ENCODE results near the gene PDE4B.
A peak's percentile ranks its signal among the peaks of the same experiment; 100 is the strongest.

PDE4B gene

GRCh38 chr1:66231217-66231616, 438.5 kb downstream of the PDE4B start:
- peak in 1 of 56 donors; percentile 37 for DNase-seq

GRCh38 chr1:66231681-66232463, 439.2 kb downstream of the PDE4B start:
- DNase-seq: no peak

GRCh38 chr1:66237042-66237441, 444.3 kb downstream of the PDE4B start:
- no peak for DNase-seq

GRCh38 chr1:66237722-66238479, 445.2 kb downstream of the PDE4B start:
- DNase-seq: no peak

- DNase-seq: no peak
Observed at GRCh38 chr1:66239834-66240233, 447.1 kb downstream of the PDE4B start.

GRCh38 chr1:66240491-66241484, 448.1 kb downstream of the PDE4B start:
- no peak for DNase-seq

- DNase-seq: peak; percentile 13 to 93 (median 78)
Observed at GRCh38 chr1:66242646-66243547, 450.2 kb downstream of the PDE4B start.

- DNase-seq: no peak
Observed at GRCh38 chr1:66243548-66244130, 450.9 kb downstream of the PDE4B start.

- DNase-seq: peak in 52 of 56 donors; percentile 9 to 90 (median 64)
Observed at GRCh38 chr1:66244429-66244828, 451.7 kb downstream of the PDE4B start.

- no peak for DNase-seq
Observed at GRCh38 chr1:66245691-66246090, 453.0 kb downstream of the PDE4B start.

- no peak for DNase-seq
Observed at GRCh38 chr1:66246351-66247269, 453.9 kb downstream of the PDE4B start.

GRCh38 chr1:66247415-66248208, 454.9 kb downstream of the PDE4B start:
- DNase-seq: no peak

GRCh38 chr1:66248257-66248656, 455.6 kb downstream of the PDE4B start:
- DNase-seq: no peak

GRCh38 chr1:66248746-66249145, 456.1 kb downstream of the PDE4B start:
- DNase-seq: no peak

GRCh38 chr1:66250075-66250474, 457.4 kb downstream of the PDE4B start:
- DNase-seq: no peak

GRCh38 chr1:66250478-66250877, 457.8 kb downstream of the PDE4B start:
- DNase-seq: no peak

GRCh38 chr1:66251546-66251945, 458.9 kb downstream of the PDE4B start:
- DNase-seq: no peak
